Thyroid gland (tissue), 4 donors: ENCODE results near the gene STAG1. TPM values are rescaled to one million over a fixed set of nuclear protein-coding genes. Genes with fewer than 3 reads are reported as not detected.

Source experiments
- DNase-seq, 2 donors: peaks; one replicate each; pipeline ENCODE4 v3.0.0-alpha.2; 2019
- H3K27ac ChIP-seq, 3 donors: fragments of 200-600 bp; sonication (generic); 1 replicate in 2 of 3; 2 replicates in 1 of 3; pipeline ENCODE4 v1.5.1; 2016 to 2019; ENCODE audit warnings: mild to moderate bottlenecking in 1 of 3, moderate library complexity in 1 of 3
- H3K27me3 ChIP-seq: fragments of 200-600 bp; sonication (generic); one replicate; pipeline ENCODE4 v1.5.1; 2019
- H3K36me3 ChIP-seq, 2 donors: fragments of 200-600 bp; sonication (generic); one replicate each; pipeline ENCODE4 v1.5.1; 2016 to 2019
- H3K4me1 ChIP-seq, 2 donors: fragments of 200-600 bp; sonication (generic); one replicate each; pipeline ENCODE4 v1.5.1; 2017 to 2019
- H3K4me3 ChIP-seq, 3 donors: fragments of 200-600 bp; sonication (generic); replicated peaks in 1 of 3; 1 replicate in 2 of 3; 2 replicates in 1 of 3; pipeline ENCODE4 v1.5.1; 2016; ENCODE audit warnings: mild to moderate bottlenecking in 1 of 3
- H3K9me3 ChIP-seq: fragments of 200-600 bp; sonication (generic); one replicate; pipeline ENCODE4 v1.5.1; 2017
- CTCF ChIP-seq, 6 experiments: fragments of 200-600 bp in 3 of 6; fragments of 450-650 bp in 3 of 6; sonication (generic) in 3 of 6; IDR thresholded peaks; one replicate each; pipeline ENCODE4 v1.5.1; 2016 to 2019; ENCODE audit warnings: antibody characterized with exemption in 6 of 6, mild to moderate bottlenecking in 2 of 6, inconsistent platforms in 1 of 6, moderate library complexity in 1 of 6
- POLR2A ChIP-seq, 2 donors: fragments of 450-650 bp; IDR thresholded peaks; one replicate each; pipeline ENCODE4 v1.6.1; 2017; ENCODE audit warnings: antibody characterized with exemption in 2 of 2, mild to moderate bottlenecking in 2 of 2, moderate library complexity in 1 of 2
- WGBS, 2 donors: methylation state at CpG; one replicate each; pipeline ENCODE4 v1.1.5; 2017; 5-methylcytosine and 5-hydroxymethylcytosine counted together
- intact Hi-C: fragments of 100-400 bp; cut with DNase I; formaldehyde crosslinking; loops from one replicate; pipeline ENCODE4 v1.15.1; 2023
- total RNA-seq, 4 donors: library from RNA; depleted of rRNA; stranded (reverse); fragments of >200 nt; gene quantifications; one replicate each; pipeline ENCODE4 v1.2.3, GENCODE V29; 2016

The STAG1 gene
- total RNA-seq, 4 donors from 2014 or later: 50.5 to 68.8 (median 54.4) TPM

GRCh38 chr3:136547293-136547692 lies 204.9 kb downstream of the STAG1 start:
- intact Hi-C loops: no loop called here
- Histone ChIP-seq H3K4me3 (no peak overlapping the region), H3K9me3 (no peaks in the 10 kb centered on the region), H3K36me3 (no peaks in the 10 kb centered on the region), H3K27ac (no peak overlapping the region), H3K4me1 (no peaks in the 10 kb centered on the region), H3K27me3 (no peaks in the 10 kb centered on the region)
- no peak for TF ChIP-seq POLR2A (IDR thresholded peaks at IDR 0.05)
- TF ChIP-seq CTCF (IDR thresholded peaks at IDR 0.05): no peak
- DNase-seq: no peak

DNA sequence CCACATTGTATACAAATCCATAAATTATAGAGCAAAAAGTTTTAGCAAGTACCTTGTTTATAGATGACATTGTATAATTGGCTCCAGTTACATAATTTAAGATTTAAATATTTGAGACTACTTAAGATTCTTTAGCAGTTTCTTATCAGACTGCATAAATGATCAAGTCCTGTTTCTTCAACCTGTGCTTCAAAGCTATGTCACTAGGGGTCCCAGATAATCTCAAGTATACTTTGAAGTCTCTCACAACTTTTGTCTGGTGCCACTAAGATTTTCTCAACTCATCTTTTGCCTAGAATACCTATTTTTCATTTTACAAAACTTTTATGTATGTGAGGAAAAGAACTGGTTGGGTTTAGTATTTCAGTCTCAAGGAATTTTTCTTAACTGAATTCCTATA lies 205.5 kb downstream of the STAG1 start:
- Histone ChIP-seq H3K4me1 (no peaks in the 10 kb centered on the region), H3K27ac (no peak overlapping the region), H3K4me3 (no peak overlapping the region), H3K9me3 (no peaks in the 10 kb centered on the region), H3K27me3 (no peaks in the 10 kb centered on the region), H3K36me3 (no peaks in the 10 kb centered on the region)
- no peak for DNase-seq
- no peak for TF ChIP-seq POLR2A (IDR thresholded peaks at IDR 0.05)
- TF ChIP-seq CTCF (IDR thresholded peaks at IDR 0.05): peak in 3 of 6 experiments; percentile 24 to 36 (median 33)
- intact Hi-C loops: no loop called here

GRCh38 chr3:136545664-136546268 lies 206.4 kb downstream of the STAG1 start:
- intact Hi-C loops: no loop called here
- 76 to 77% methylated on average over 3 of the region's 3 CpGs for WGBS, 2 donors
- Histone ChIP-seq H3K9me3 (no peaks in the 10 kb centered on the region), H3K36me3 (no peaks in the 10 kb centered on the region), H3K4me3 (no peak overlapping the region), H3K4me1 (no peaks in the 10 kb centered on the region), H3K27me3 (no peaks in the 10 kb centered on the region), H3K27ac (no peak overlapping the region)
- no peak for DNase-seq
- no peak for TF ChIP-seq POLR2A (IDR thresholded peaks at IDR 0.05)
- TF ChIP-seq CTCF (IDR thresholded peaks at IDR 0.05): peak in 3 of 6 experiments; percentile 34 to 48 (median 37)

DNA sequence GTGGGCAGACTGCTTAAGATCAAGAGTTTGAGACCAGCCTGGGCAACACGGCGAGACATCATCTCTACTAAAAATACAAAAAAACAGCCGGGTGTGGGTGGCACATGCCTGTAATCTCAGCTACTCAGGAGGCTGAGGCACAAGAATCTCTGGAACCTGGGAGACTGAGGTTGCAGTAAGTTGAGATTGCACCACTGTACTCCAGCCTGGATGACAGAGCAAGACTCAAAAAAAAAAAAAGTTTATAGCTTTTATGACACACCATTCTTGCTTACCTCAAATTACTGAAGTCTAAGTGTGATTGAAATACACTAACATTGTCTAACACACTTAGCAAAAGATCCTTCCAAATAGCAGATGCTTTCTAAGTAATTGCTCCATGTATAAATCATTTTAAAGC lies 207.6 kb downstream of the STAG1 start:
- Histone ChIP-seq H3K4me1 (no peaks in the 10 kb centered on the region), H3K9me3 (no peaks in the 10 kb centered on the region), H3K36me3 (no peaks in the 10 kb centered on the region), H3K27ac (no peak overlapping the region), H3K27me3 (no peaks in the 10 kb centered on the region), H3K4me3 (no peak overlapping the region)
- no peak for DNase-seq
- no peak for TF ChIP-seq POLR2A (IDR thresholded peaks at IDR 0.05)
- no peak for TF ChIP-seq CTCF (IDR thresholded peaks at IDR 0.05)
- 84 to 92% methylated on average over 3 of the region's 3 CpGs for WGBS, 2 donors
- intact Hi-C loops: no loop called here

GRCh38 chr3:136543385-136543784 lies 208.8 kb downstream of the STAG1 start:
- TF ChIP-seq POLR2A (IDR thresholded peaks at IDR 0.05): no peak
- TF ChIP-seq CTCF (IDR thresholded peaks at IDR 0.05): no peak
- H3K27ac ChIP-seq: no peak overlapping the region
- 91 to 92% methylated on average over 4 of the region's 4 CpGs for WGBS, 2 donors
- H3K27me3 ChIP-seq: no peaks in the 10 kb centered on the region
- no peaks in the 10 kb centered on the region for H3K36me3 ChIP-seq
- H3K9me3 ChIP-seq: no peaks in the 10 kb centered on the region
- no peak overlapping the region for H3K4me3 ChIP-seq
- H3K4me1 ChIP-seq: no peaks in the 10 kb centered on the region
- intact Hi-C loops: no loop called here
- DNase-seq: no peak
